Measurements from ENCODE around the gene ALPK3.
A peak's percentile ranks its signal among the peaks of the same experiment; 100 is the strongest.
"Not testable (repeated sequence)": the region's sequence is repeated elsewhere in the genome, so short reads cannot be mapped to it uniquely, and the experiment has no call there.

Gene ALPK3

DNA sequence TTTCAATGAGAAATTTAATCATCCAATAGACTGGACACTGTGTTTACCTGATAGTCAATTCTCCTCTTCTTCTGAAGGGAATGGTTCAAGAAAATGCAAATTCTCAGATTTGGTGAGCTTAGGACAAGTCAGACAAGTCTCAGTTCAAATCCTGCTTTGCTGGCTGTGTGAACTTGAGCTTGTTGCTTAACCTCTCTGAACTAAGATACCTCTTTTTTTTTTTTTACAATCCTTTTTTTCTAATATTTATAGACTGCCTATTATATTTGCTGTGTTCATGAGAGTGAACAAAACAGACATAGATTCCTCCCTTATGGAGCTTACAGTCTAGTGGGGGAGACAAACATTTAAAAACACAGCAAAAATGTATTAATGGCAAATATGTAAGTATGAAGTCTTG lies 59.1 kb downstream of the ALPK3 start:
- DNase-seq: no peak

DNA sequence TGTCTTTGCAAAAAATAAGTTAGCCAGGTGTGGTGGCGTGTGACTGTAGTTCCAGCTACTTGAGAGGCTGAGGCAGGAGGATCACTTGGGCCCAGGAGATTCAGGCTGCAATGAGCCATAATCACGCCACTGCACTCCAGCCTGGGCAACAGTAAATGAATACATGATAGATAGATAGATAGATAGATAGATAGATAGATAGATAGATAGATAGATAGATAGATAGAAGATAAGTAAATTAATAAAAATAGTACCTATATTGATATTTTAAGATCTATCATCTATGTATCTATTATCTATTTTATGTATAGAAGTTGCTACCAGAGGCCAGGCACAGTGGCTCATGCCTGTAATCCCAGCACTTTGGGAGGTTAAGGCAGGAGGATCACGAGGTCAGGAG lies 60.5 kb downstream of the ALPK3 start:
- DNase-seq: not testable (repeated sequence)

DNA sequence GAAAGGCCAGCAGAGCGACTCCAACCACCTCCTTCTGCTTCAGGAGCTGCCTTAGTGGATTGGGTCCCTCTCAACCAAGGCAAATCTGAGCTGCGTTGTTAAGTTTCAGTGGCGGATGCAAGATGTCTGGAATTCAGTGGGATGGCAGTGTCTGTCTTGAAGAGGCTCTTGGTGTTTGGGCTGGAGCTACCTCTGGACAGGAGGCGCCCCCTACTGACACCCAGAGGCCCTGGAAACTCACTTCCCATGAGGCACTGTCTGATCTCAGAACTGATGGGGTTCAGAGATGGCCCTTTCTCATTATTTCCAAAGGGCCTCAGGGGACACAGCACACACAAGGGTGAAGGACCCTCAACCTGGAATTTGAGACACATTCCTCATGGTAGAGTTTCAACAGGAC lies 61.3 kb downstream of the ALPK3 start:
- DNase-seq: no peak

DNA sequence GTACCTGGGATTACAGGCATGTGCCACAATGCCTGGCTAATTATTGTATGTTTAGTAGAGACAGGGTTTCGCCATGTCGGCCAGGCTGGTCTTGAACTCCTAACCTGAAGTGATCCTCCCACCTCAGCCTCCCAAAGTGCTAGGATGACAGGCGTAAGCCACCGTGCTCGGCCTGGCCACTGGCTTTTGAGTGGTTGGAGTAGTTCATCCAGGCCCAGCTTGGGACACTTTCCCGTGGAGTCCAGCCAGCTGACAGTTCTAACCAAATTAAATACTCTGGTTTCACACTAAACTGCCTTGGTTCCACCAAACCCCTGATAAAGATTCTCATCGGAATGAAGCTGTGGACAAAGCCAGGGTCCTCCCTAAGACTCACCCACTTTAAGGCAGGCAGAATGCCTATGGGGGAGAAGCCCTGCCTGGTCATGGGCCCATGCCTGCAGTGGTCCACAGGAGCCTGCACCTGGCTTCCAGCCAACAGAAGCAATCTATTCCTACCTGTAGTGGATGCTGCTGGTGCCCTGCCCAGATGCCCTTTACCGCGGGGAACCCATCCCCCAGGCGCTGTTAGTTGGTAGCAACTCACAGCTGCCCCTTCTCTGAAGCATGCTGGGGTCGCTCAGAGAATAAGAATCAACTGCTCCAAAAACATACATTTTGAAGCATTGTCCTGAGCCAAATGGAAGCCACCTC lies 62.1 kb downstream of the ALPK3 start:
- no peak for DNase-seq

DNA sequence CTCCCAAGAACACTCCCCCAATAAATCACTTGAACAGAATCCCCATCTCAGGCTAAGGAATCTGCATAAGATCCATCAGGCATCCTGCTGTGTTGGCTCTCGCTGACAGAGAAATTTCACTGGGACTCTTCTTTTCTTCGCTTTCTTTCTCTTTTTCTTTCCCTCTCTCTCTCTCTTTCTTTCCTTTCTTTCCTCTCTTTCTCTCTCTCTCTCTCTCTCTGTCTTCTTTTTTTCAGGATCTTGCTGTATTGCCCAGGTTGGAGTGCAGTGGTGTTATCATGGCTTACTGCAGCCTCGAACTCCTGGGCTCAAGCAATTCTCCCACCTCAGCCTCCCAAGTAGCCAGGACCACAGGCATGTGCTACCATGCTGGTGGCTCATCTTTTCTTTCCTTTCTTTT lies 62.9 kb downstream of the ALPK3 start:
- no peak for DNase-seq

DNA sequence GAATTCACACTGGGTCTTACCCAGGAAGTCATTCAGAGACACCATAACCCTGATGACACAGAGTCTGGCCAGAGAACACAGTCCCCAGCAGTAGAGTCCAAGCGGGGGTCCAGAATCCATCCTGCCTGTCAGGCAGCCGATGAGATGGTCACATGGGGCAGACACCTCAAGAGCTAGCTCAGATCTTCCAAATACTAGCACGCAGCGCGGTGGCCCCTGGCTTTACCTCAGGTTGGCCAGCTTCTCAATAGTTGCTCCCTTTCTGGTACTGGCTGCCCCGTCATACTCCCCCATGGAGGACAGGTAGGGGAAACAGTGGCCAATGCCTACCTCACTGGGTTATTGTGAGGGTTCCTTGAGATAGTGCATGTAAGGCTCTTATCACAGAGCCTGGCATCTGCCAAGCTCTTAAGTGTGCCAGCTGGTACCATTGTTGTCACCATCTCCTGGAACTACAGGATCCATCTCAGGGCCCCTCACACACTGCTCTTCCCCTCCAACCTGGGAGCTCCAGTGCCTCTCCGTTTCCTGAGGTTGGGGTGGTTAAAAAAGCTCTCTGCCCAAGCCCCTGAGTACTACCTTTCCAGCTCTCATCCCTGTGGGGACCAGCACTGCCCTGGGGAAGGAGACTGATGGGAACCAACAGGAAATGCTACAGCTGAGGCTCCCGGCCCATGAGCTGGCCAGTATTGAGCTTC lies 63.8 kb downstream of the ALPK3 start:
- no peak for DNase-seq

DNA sequence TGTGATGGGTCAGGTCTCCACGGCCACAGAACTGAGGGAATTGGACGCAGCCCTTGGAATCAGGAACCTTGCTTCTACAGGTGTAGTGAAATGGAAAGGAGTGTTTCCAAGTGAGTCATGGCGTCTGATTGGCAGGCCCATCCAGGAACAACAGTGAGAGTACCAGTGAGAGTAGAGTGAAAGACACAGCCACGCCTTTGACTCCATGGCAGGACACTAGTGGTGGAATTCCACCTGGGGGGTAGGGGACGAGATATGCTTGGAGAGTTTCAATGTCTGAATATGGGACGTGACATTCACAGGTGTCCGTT lies 64.3 kb downstream of the ALPK3 start:
- no peak for DNase-seq

DNA sequence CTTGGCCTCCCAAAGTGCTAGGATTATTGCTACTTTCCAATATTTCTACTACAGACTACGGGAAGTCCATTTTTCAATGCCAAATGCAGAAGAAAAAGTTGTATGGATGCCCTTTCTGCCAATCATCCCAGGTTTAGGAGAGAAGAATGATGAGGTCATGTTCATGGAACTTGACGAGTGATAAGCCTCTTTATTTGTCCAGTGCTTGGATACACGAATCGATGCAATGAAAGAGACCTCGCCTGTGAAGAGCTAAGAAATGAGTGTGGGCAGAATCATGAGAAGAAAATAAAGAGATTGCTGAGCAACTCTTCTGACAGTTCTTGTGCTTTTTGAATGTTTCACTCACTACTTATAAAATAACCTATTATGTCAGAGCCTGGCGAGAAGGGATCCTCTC lies 66.3 kb downstream of the ALPK3 start:
- no peak for DNase-seq

DNA sequence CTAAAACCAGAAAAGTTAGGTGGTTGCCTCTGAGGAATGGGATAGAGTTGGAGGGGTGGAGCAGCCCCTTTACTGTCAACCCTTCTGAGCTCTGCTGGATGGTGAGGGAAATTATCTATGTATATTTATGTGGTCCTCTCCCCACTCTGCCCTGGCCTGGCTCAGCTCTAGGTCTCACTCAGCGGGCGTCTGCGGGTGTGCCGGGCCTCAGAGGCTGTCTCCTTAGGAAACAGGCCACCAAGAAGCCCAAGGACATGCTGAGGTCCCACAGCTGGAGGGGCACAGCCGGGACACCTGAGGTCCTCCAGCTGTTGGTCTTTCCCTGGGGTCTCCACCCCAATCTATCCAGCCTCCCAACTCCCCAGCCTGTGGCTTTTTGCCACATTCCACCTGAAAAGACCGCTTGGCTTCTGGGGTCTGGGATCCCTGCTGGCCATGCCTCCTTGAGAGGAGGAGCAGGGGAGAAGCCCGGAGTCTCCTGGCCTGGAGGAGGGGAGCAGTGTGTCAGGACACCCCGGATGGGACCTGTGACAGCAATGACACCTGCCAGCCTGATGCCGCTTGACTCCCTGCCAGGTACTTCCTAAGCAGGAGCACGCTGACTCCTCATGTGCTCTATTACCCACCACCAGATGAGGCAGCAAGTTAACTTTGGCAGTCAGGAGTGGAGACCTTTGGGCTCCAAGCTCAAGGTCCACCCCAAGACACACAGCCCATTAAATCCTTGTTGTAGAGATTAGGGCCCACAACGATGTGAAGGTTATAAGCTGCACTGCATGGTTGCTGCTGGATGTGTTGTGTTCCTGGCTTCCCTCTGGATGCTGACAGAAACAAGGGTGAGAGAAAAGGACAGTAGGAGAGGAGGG lies 67.0 kb downstream of the ALPK3 start, which contains the start of gene SLC28A1:
Gene SLC28A1, plus strand, starts transcription at position 747 of the 866 bp plus-strand sequence. CDS start 3,099 bp downstream, outside the sequence.
- peak; percentile 18 for DNase-seq

DNA sequence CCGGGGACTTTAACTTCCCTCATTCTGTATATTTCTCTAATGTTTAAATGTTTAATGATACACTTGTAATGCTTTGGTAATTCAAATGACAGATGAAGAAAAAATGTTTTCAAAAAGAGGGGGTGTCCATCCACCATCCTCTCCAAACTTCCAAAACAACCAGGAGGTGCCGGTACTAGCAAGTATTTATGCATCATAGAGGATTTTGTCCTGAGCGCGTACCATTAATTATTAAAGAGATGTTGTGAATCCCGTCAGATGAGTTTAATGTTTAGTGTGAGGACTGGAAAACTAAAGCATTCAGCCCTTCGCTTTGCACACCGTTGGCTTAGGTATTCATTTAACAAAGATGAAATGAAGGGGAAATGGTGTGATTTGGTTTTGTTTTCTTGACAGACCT lies 68.6 kb downstream of the ALPK3 start:
- no peak for DNase-seq

DNA sequence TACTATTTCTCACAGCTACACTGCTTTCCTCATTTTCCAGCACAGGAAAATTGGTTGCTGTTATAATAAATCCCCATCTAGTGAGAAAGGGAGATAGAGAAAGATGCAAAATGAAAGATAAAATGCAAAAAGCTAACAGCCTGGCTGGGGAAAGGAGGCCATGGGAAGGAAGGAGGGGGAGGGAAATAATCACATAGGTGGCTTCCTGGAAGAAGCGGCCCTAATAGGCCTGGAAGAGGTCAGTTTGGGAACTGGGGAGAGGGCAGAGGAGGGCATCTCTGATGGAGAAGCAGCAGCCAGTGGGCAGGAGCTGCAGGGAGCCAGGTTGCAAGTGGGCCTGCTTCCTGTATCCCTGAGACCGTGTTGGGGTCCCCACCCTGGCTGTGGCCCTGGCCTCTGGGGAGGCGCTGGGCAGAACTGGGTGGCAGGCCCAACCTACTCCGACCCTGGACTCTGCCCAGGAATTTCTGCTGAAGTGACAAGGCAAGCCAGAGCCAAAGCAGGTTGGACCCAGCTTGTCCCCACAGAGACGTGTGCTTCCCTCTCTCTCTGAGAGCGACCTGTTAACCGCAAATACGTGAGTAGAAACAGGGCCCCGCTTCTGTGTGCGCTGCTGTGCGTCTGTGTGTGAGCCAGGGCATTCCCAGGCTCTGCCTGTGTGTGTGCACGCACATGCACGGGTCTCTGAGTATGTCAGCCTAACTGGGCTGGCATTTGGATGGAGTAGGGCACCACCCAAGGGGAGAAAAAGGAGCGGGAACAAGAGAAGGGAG lies 69.2 kb downstream of the ALPK3 start:
- DNase-seq: no peak

DNA sequence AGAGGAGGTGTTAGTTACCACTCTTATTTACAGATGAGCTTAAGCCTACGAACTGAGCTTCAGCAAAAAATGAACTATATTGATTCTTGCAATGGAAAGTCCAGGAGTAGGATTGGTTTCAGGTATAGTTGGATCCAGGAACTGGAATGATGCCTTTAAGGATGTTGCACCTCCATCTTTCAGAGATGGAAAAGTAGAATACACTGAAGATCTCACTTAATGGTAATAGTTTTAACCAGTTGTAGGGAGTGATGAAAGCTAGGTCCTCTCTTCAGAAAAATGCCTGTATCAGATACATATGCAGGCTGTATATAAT lies 69.8 kb downstream of the ALPK3 start:
- no peak for DNase-seq

DNA sequence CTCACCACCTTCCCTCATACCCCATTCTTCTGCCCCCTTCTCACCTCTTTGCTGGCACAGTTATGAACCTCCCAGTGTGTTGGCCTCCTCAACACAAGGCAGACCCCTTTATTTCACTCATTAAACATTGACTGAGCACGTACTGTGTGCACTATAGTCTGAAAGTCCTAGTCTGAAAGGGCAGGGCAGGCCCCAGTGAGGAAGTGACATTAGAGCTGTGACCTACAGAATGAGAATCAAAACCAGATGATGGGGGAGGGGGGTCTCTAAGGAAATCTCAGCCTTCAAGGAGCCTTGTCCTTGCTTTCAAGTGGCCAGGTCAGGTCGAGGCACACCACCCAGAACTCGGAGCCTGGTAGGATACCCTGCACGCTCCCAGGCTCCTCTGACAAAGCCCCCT lies 70.8 kb downstream of the ALPK3 start:
- DNase-seq: no peak

DNA sequence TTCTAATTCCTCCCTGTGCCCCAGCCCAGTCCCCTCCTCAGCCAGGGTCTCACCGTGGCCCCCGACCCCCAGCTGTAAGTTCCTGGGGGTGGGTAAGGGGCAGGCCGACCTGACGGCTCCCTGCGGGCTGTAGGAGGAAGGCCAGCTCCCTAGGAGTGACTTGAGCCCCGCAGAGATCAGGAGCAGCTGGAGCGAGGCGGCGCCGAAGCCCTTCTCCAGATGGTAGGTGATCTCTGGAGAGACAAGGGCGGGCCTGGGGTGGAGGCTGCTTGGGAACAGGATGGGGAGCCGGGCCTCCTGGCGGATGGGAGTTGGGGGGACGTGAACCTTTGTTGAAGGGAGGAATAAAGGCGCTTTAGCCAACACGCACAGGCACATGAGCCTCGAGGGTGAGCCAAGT lies 71.5 kb downstream of the ALPK3 start:
- peak; percentile 84 for DNase-seq

DNA sequence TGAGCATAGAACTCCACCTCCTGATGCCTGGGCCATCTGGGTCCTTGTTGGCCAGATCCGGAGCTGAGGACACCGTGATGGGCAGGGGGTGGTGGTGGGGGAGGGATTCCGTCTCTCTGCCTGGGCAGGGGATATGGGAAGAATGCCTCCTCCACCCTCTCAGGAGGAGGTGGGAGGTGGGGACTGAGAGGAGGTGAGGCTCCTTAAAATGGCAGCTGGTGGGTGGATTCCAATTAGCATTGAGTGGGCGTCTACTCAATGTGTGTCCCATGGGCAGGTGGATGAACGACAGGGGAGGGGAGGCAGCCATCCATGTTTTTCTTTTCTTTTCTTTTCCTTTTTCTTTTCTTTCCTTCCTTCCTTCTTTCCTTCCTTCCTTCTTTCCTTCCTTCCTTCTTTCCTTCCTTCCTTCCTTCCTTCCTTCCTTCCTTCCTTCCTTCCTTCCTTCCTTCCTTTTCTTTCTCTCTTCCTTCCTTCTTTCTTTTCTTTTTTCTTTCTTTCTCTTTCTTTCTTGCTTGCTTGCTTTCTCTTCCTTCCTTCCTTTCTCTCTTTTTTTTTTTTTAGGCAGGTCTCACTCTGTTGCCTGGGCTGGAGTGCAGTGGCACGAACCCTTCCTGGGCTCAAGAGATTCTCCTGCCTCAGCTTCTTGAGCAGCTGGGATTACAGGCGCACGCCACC lies 72.3 kb downstream of the ALPK3 start:
- DNase-seq: peak; percentile 82

DNA sequence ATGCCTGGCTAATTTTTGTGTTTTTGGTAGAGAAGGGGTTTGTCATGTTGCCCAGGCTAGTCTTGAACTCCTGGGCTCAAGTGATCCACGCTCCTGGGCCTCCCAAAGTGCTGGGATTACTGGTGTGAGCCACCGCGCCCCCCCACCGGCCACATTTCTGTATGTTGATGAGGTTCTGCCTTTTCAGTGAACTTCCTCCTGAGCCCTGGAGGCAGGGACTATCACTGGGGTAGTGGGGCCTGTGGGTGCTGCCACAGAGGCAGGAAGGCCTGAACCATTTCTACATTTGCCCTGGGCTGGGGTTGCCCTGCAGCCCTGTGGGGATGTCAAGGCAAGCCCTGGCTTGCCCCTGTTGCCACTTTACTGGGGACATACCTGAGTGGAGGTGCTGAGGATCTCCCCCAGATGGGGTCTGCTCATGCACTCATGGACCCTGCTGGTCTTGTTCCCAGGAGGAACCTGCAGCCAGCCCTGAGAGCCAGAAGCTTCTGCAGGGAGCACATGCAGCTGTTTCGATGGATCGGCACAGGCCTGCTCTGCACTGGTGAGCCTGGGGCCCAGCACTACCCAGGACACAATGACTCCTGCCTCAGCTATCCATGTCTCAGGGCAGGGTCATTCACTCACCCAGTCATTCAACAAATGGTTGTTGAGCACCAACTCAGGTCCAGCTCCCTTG lies 73.0 kb downstream of the ALPK3 start:
- DNase-seq: no peak

DNA sequence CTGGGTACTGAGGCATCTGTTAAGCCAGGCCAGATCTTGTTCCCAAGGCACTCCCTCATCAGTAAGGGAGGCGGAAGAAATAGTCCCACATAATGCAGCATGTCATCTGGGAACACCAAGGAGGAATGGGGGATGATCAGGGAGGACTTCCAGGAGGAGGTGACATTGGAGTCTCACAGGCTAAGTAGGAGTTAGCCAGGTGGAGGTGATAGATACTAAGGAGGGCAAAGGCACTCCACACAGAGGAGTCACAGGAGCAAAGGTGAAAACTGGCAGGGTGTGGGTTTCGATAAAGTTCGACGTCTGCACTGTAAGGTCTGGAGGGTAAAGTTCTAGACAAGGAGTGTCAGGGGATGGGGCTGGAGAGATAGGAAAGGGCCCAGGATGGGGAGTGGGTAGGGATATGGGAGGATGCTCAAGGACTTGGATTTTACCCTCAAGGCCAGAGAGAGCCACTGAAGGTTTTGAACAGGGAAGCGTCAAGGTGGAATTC lies 73.6 kb downstream of the ALPK3 start:
- DNase-seq: no peak

DNA sequence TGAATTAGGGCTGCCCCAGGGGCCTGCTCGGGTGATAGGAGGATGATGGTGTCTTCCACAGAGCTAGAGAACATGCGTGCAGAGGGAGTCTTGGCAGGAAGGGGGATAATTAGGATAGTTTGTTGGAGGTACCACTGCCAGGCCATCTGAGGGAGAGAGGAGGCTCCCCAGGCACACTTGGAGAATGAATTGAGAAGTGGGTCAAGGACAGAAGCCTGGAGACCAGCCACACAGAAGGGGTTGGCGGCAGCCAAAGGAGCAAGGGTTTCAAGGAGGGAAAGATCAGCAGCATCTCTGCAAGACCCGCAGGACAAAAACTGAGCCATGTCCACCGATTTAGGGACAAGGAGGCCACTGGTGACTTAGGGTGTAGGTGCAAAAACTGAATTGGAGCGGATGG lies 74.2 kb downstream of the ALPK3 start:
- DNase-seq: no peak

DNA sequence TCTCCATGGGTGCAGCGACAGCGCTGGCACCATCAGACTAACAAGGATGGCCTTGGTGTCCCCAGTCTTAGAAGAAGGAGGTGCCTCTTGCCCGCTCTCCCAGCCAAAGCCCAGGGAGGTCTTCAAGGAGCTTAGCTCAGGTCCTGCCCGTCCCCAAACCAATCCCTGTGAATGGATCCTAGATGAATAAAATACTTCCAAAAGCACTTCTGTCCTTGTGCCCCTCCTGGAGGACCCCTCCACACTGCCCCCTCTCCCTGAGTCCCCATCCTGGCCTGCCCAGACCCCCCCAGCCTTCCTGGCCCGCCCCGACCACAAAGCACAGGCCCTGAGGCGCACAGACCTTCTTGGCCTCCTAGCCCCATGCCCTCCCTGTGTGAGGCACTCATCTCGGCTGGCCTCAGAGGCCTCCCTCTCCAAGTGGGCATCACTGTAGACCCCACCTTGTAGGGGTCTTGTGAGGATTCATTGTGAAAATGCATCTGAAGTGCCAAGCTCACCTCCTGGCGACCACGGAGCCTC lies 75.7 kb downstream of the ALPK3 start:
- DNase-seq: no peak

DNA sequence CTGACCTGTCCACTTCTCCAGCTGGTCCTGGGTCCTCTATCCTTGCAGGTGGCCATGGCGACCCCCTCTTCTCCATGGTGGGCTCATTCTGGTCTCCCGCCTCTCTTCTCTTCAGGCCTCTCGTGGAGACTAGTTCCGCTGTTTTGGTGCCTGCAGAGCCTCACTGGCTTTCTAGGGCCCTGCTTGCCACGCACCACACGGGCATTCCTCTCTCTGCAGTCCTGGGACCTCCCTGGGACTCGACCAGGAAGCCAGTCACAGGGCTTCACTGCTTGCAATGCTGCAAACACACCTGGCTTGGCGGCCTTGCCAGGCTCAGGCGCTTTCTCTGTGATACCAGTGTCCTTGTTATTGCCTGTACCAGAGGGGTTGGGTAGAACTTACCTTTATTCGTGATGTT lies 76.5 kb downstream of the ALPK3 start:
- DNase-seq: no peak

DNA sequence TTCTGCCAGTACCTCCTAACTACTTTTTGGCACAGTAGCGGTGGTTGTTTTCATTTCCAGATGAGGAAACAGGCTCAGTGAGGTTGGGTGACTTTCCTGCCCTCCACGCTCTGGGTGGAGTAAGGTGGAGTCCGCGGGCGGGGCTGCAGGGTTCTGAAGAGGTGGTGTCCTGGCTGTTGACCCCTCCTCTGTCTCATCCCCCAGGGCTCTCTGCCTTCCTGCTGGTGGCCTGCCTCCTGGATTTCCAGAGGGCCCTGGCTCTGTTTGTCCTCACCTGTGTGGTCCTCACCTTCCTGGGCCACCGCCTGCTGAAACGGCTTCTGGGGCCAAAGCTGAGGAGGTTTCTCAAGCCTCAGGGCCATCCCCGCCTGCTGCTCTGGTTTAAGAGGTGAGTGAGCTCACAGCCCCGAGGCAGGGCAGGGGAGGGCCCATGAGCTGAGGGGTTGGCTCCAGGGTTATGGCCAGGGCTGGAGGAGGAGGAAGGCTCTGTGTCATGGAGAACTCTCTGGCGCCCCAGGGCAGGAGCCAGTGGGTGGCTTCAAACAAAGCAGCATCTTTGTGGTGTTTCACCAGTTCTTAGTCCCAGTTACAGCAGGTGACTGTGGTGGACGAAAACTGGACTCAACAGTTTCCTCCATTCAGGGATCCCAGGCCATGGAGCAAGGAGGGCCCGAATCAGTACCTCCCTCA lies 77.7 kb downstream of the ALPK3 start:
- no peak for DNase-seq
